Suppressor macrophage (primary cell): Measurements from ENCODE around the gene DNAJA4.

ENCODE experiments used
- DNase-seq, 4 experiments: peaks; one replicate each; pipeline ENCODE4 v3.0.0-alpha.2; 2020 to 2022
- total RNA-seq, 17 experiments: gene quantifications; one replicate each; lab custom pipeline; 2026; ENCODE audit warnings: mixed read lengths in 6 of 17, inconsistent platforms in 3 of 17; lab: John Stamatoyannopoulos, UW

The DNAJA4 gene
- 4.7 to 18.8 (median 11.3) reads per million in 17 experiments for total RNA-seq

DNA sequence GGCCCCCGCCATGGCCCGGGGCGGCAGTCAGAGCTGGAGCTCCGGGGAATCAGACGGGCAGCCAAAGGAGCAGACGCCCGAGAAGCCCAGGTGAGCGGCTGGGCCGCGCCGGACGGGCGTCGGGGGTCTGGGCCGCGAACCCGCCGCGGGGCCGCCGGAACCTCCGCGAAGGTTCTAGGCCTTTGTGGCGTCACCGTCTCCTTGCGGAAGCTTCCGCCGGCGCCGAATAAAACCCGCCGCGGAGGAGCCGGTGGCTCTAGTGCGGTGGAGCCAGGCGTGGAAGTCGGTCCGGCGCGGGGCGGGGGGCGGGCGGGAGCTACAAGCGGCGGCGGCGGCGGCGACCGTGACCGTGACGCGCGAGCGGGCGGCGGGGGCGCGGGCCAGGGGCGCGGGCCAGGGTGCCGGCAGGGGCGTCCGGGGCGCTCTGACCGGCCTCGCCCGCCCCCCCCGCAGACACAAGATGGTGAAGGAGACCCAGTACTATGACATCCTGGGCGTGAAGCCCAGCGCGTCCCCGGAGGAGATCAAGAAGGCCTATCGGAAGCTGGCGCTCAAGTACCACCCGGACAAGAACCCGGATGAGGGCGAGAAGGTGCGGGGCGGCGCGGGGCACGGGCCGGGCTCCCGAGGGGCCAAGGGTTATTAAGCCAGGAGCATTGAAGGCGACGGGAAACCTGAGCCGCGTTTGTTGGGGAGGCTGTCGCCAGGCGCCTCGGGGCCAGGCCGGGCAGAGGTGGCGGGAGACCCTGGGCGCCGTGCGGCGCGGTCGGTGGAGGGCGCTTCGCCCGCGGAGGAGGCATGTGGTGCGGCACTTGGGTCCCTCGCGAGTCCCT lies at the start of gene DNAJA4:
DNAJA4 (plus strand) TSS at position 259 of the 833 bp plus-strand sequence; CDS start at position 461, 202 bp downstream.
- peak; percentile 58 to 83 (median 74) for DNase-seq

GRCh38 chr15:78216276-78217104 lies 47.9 kb upstream of the DNAJA4 start:
- no peak for DNase-seq

DNA sequence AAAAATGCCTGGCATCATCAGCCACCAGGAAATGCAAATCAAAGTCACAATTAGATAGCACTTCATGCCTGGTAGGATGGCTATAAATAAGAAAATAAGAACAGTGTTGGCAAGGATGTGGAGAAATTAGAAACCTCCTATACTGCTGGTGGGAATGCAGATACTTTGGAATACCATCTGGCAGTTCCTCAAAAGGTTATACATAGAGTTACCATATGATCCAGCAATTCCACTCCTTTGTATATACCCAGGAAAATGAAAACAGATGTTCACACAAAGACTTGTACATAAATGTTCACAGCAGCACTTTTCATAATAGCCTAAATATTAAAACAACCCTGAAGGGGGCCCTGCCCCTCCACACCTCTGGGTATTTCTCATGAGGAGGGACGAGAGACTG lies 43.6 kb upstream of the DNAJA4 start:
- no peak for DNase-seq

DNA sequence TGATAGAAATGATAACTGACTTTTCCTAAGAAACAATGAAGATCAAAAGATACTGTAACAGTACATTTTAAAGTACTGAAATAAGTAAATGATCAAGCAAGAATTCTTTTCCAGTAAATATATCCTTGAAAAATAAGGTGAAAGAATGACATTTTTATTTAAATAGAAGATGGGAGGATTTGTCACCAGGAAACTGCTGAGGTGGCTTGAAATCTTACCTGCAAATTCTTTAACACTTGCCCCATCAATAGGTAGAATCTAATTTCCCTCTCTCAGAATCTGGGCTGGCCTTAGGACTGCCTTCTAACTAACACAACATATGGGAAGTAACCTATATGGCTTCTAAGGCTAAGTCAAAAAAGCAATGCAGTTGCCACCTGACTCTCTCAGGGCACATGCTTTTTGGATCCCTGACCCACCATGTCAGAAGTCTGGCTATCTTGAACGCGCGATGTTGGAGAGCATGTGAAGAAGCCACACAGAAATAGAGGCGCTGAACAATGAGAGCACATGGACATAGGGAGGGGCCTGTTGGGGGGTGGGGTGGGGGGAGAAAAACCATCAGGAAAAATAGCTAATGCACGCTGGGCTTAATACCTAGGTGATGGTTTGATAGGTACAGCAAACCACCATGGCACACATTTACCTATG lies 41.5 kb upstream of the DNAJA4 start:
- no peak for DNase-seq

DNA sequence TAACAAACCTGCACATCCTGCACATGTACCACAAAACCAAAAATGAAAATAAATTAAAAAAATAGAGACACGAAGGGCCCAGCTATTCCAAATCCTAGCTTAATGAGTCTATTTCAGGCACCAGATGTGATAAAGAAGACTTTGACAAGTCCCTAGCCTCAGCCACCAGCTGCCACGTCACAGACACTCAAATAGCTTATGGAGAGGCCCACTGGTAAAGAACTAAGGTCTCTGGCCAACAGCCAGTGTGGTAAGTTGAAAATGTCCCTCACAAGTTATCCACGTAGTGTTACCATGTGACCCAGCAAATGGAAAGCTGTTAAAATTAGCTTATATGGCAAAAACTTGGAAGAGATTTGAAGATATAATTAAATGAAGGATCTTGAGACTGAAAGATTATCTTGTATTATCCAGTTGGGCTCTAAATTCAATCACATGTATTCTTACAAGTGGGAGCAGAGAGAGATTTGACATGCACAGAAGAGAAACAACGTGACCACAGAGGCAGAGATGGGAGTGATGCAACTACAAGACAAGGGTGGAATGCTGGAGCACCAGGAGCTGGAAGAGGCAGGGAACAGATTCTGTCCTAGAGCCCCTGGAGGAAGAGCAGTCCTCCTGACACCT lies 40.9 kb upstream of the DNAJA4 start:
- DNase-seq = no peak

DNA sequence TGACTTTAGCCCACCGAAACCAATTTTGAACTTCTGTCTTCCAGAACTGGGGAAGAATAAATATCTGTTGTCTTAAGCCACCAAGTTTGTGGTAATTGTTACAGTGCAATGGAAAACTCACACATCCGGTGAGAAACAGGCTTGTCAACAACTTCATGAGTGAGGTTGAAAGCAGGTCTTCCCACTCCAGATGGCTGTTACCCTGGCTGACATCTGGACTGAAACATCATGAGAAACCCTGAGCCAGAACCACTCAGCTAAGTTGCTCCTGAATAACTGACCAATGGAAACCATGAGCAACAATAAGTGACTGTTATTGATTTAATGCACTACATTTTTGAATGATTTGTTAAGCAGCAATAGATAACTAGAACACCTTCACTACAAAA lies 40.3 kb upstream of the DNAJA4 start:
- DNase-seq = no peak

- no peak for DNase-seq
Observed at GRCh38 chr15:78225783-78226541, 38.4 kb upstream of the DNAJA4 start.

DNA sequence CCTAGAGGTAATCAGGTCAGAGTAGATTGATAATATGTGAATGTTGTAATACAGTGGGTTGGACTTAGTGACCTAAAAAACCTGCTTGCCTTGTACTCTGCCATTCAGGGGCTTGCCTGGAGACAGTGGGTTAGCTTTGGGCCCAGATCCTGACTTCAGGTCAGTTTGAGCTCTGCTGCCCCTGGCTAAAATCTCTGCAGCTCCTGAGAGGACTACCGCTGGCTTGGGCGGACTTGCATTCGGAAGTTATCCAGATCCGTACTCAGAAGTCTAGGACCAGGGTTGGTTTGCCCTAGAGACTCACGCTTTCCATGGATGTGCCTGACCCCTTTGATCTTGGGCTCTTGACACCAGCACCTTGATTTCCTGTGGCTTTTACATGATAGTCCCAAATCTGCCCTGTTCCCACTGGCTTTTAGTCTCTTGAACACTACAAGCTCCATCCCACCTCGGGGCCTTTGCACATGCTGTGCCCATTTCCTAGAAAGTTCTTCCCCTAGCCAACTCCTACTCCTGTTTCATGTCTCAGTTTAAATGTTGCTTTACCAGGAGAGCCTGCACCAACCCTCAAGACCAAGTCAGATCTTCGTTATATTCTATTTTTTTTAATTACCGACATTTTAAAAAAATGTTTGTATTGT lies 35.9 kb upstream of the DNAJA4 start:
- DNase-seq = no peak

DNA sequence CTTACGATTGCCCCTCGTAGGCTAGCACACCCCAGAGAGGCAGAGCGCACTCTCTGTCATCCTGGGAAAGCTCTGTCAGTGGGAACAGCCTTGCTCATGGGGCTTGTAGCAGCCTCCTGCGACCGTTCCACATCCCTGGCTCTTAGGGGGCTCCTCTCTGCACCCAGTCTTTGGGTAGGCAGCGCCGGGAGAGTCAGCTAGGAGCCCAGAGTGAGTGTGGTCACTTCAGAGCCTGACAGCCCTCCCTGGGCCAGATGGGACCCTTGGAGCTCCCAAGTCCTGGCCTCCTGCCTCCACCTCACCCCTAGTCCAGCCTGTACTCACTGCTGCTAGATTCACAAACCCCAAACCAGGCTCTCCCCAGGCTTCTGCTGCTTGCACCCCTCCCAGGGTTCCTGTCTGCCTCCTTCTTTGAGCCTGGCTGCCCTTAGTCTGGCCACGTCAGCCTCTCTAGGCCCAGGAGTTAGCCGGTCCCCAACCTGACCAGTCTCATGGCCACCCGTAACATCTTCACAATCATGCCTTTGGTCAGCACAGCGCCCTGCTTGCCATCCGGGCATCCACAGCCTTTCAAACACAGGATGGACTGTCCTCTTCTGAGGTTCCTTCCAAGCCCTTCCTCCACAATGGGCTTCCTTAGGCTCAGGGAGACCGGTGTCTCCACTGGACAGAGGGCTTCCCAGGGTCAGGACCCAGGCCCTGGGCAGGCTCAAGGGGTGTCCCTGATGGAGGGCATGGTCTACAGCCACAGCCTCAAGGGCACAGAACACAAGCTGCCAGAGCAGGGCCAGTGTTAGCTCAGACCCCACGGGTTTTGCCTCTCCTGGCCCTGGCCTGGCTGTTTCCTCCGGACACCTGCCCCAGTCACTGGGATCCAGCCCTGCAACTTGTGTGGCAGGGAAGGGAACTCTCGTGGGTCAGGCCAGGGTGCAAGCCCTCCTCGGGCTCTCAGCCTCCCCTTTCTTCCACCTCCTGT lies 34.6 kb upstream of the DNAJA4 start:
- no peak for DNase-seq

DNA sequence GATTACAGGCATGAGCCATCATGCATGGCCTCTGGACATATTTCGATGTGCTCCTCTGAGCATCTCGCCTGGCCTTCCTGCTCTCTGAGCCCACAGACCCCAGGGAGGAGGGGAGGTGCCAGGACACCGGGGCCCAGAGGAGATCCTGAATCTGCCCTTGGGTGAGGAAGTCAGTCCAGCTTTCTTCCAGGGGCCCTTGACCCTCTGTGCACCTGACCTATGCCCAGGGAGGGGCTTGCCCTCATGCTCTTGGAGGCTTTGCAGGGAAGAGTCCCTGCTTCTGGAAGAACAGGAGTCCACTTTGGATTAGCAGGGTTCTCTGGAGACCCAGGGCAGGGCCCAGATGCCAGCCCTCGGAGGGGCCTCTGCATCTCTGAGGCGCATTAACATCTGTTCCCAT lies 31.4 kb upstream of the DNAJA4 start:
- DNase-seq = no peak

GRCh38 chr15:78233496-78233895 lies 30.9 kb upstream of the DNAJA4 start:
- no peak for DNase-seq

DNA sequence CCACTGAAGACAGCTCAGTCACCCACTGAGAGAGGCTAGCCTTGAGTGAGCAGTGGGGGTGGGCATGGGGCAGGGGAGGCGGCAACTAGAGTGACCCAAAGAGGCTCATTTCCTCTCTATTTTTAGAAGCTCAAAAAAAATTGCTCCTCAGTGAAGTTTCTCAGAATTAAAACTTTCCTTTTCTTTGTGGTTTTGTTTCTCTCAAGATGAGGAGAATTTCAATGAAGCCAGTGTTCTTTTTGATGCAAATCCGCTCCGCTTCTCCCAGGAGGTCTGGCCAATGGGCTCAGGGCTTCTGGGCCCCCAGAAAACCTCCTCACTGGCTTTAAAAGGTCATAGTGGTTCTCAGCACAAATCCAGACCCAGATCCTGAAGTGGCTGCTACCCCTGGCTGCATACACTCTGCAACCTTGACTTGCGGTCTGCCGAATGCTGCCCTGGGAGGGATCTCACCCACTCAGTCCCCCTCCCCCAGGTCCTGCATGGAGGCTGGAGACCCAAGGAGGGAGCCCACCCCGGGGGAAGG lies 29.8 kb upstream of the DNAJA4 start, which contains the start of gene ACSBG1:
ACSBG1 (minus strand) TSS at position 51 of the 526 bp plus-strand sequence. CDS start 64 bp downstream, outside the sequence.
- DNase-seq = no peak

GRCh38 chr15:78236491-78236890 lies 27.9 kb upstream of the DNAJA4 start:
- DNase-seq = no peak

DNA sequence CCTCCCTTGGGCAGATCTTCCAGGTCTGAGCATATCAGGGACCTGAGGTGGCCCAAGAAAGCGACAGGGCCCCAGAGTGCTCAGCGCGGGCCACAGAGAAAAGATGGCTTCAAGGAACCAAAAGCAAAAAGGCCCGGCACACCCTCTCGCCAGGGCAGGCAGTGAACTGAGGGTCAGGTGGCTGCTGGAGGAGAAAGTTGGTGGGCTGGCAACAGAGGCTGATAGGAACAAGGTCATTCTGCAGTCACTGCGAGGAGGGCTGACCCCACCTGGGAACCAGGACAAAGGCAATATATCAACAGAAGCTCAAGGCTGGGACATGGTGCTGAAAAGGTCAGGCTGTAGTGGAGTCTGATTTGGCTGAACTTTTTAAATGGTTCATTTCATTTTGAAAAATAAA lies 27.2 kb upstream of the DNAJA4 start:
- DNase-seq = no peak

GRCh38 chr15:78239811-78240210 lies 24.6 kb upstream of the DNAJA4 start:
- DNase-seq = no peak

DNA sequence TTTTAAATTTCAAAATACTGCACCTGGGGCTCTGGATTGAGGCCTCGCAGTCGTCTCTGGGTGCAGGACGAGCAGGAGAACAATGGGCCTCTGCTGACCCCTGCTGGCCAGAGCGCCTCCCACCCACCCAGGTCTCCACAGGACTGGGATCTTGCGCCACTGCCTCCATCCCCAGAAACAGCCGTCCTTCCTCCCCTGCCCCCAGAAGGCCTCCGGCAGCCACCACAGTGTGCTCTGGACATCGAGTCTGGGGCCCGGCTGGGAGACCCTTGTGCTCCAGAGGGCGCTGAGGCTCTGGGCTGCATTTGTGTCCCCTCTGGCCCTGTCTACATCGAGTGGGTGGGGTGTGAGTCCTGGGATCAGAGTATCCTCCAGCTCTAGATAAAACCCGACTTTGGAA lies 23.3 kb upstream of the DNAJA4 start:
- DNase-seq = peak; percentile 80 to 91 (median 84)

DNA sequence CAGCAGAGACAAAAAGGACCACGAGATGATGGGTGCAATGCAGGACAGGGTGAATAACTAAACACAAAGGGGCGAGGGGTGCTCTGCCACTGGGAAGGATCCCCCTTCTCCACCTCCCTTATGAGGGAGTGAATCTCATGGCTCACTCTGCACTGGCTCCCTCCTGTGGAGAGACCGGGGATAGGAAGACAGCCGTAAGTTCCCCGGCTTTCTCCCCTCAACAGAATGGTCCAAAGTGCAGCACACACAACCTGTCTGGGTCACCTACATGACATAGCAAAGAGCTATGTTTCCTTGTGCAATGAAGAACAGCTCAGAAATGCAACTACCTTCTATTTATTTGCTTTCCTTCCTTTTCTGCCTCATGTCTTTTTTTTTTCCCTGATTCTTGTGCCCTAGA lies 22.2 kb upstream of the DNAJA4 start:
- DNase-seq = peak; percentile 26 to 57 (median 34)

DNA sequence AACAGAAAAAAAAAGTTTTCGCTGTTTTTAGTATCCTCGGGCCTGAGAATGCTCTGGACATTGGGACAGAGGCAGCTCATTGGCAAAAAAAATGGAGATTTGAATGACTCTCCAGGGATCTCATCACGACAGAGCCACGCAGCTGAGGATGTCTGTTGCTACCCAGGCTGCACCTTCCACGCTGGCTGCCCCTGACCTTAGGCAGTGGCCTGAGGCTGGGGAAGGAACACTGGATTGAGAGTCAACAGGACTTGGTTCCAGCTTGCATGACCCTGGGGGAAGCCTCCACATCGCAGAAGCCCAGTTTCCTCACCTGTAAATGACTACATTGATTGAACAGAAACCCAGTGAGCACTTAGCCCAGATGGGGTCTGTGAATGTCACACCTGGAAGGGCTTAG lies 21.3 kb upstream of the DNAJA4 start:
- no peak for DNase-seq

GRCh38 chr15:78243491-78243941 lies 20.8 kb upstream of the DNAJA4 start:
- no peak for DNase-seq

GRCh38 chr15:78244101-78244500 lies 20.3 kb upstream of the DNAJA4 start:
- DNase-seq = no peak
